Embryonic facial prominence (tissue), 1 donor: ENCODE data around the gene CXCL3.

Source experiments
- DNase-seq: peaks from one replicate; pipeline ENCODE4 v3.0.0-alpha.2; 2016; ENCODE audit errors: extremely low spot score

The CXCL3 gene

GRCh38 chr4:74014332-74014731 lies 24.2 kb downstream of the CXCL3 start:
- DNase-seq: no peak

GRCh38 chr4:74013264-74013663 lies 25.2 kb downstream of the CXCL3 start:
- DNase-seq: no peak

- DNase-seq: no peak
These were observed 26.4 kb downstream of the CXCL3 start for GRCh38 chr4:74012130-74012529.

- no peak for DNase-seq
These were observed 29.2 kb downstream of the CXCL3 start for GRCh38 chr4:74009307-74009706.

GRCh38 chr4:74006009-74006476 lies 32.4 kb downstream of the CXCL3 start:
- no peak for DNase-seq

- DNase-seq: no peak
These were observed 33.0 kb downstream of the CXCL3 start for GRCh38 chr4:74005528-74005927.

- DNase-seq: no peak
These were observed 33.8 kb downstream of the CXCL3 start for GRCh38 chr4:74004668-74005067.

- no peak for DNase-seq
These were observed 38.2 kb downstream of the CXCL3 start for GRCh38 chr4:74000301-74000700.

GRCh38 chr4:73998040-73999011 lies 40.2 kb downstream of the CXCL3 start, which contains the start of gene CXCL5:
CXCL5 (minus strand) TSS chr4:73998677; CDS start chr4:73998581, 96 bp downstream.
- no peak for DNase-seq

- DNase-seq: no peak
These were observed 46.4 kb downstream of the CXCL3 start for GRCh38 chr4:73992050-73992449.

GRCh38 chr4:73991742-73992000 lies 46.8 kb downstream of the CXCL3 start:
- no peak for DNase-seq

GRCh38 chr4:73990988-73991741 lies 47.3 kb downstream of the CXCL3 start:
- DNase-seq: no peak

- DNase-seq: no peak
These were observed 48.6 kb downstream of the CXCL3 start for GRCh38 chr4:73989928-73990327.

GRCh38 chr4:73989031-73989430 lies 49.5 kb downstream of the CXCL3 start:
- no peak for DNase-seq

- no peak for DNase-seq
These were observed 50.4 kb downstream of the CXCL3 start, which contains the start of gene PPBP for GRCh38 chr4:73988061-73988460. PPBP (minus strand) TSS chr4:73988190; CDS start chr4:73988103, 87 bp downstream.
